ENCODE results near the gene SELENOS. TPM values are rescaled to one million over a fixed set of nuclear protein-coding genes. Genes with fewer than 3 reads are reported as not detected.

SELENOS gene
- total RNA-seq, 1 donor from 2014 or later, result 47.7 TPM

DNA sequence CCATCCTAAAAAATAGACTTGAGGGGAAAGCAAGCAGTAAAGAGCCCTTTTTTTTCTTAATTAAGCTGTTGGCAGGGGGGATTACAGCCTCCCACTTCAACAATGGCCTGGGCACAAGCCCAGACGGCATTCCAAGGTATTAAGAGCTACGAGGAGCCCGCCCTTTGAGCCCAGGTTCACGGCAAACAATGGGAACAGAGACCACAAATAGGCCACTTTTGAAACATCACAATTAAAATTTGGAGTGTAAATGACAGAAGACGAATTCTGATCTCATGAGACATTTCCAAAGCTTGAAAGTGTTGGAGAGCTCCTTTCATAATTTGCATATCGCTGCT, 34.3 kb downstream of the SELENOS start:
- TF ChIP-seq, protein P1, sequence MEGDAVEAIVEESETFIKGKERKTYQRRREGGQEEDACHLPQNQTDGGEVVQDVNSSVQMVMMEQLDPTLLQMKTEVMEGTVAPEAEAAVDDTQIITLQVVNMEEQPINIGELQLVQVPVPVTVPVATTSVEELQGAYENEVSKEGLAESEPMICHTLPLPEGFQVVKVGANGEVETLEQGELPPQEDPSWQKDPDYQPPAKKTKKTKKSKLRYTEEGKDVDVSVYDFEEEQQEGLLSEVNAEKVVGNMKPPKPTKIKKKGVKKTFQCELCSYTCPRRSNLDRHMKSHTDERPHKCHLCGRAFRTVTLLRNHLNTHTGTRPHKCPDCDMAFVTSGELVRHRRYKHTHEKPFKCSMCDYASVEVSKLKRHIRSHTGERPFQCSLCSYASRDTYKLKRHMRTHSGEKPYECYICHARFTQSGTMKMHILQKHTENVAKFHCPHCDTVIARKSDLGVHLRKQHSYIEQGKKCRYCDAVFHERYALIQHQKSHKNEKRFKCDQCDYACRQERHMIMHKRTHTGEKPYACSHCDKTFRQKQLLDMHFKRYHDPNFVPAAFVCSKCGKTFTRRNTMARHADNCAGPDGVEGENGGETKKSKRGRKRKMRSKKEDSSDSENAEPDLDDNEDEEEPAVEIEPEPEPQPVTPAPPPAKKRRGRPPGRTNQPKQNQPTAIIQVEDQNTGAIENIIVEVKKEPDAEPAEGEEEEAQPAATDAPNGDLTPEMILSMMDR (conservative IDR thresholded peaks at IDR 0.05; ENCODE audit: low read depth, low read length), result no peak
- H3K4me3 ChIP-seq (ENCODE audit: low read depth, low read length), result no peak overlapping the region
- DNase-seq (ENCODE audit: low read depth), result no peak

DNA sequence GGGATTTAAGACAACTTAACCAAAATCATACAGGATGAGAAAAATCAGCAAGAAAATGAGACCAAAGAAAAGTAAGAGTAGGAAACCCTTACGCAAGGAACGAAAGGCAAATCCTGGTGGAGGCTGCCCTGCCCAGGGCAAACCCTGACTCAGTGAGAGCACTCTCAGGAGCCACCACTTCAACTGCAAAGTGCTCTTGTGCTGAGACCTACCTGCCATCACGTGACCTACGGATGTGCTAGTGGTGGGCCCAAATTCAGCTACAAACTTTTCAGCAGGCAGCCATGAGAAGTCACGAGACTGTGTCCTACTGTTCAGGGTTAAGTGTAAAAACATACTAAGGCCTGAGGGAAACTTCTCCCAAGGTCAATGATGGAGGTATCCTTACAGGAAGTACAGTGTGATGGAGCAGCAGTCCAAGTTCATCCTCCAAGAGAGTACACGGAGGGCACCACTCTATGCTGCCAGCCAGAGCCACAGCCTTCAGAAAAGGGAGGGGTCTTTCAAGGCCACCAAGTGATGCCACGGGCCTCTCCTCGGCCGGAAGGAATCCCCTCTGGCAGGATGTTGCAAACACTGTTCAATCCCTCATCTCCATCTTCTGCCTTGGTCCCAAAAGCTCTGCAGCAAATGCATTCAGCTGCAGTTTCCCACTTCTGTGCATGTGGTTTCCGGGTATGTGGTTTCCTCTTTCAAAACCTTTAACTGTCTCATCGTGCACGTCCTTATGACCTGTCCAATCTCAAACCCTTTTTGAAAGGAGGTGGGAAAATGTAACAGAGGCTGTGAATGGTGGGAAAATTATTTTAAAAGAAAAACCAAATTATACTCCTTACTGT, 34.9 kb downstream of the SELENOS start:
- no peak overlapping the region for H3K4me3 ChIP-seq (ENCODE audit: low read depth, low read length)
- TF ChIP-seq, protein P1 (conservative IDR thresholded peaks at IDR 0.05; ENCODE audit: low read depth, low read length), result no peak
- no peak for DNase-seq (ENCODE audit: low read depth)

DNA sequence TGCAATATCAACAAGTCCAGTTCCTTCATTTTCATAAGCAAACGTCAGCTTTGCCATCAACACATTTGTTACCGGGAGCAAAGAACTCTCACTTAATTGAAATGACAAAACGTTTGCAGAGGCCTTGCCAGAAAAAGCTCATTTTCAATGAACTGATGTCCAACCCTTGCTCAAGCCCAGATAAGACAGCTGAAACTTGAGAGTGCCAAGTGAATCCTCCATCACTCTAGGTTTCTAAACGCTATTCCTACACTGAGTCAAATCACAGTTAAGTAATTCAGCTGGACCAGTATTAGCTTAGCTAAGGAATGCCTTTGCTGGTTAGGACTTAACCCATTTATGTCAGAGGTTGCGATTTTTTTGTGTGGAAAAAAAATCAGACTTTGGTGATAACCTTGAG, 36.9 kb downstream of the SELENOS start:
- DNase-seq (ENCODE audit: low read depth), result no peak
- TF ChIP-seq, protein P1 (conservative IDR thresholded peaks at IDR 0.05; ENCODE audit: low read depth, low read length), result no peak
- H3K4me3 ChIP-seq (ENCODE audit: low read depth, low read length), result no peak overlapping the region

- H3K4me3 ChIP-seq (ENCODE audit: low read depth, low read length), result no peak overlapping the region
- DNase-seq (ENCODE audit: low read depth), result no peak
- TF ChIP-seq, protein P1 (conservative IDR thresholded peaks at IDR 0.05; ENCODE audit: low read depth, low read length), result no peak
Observed at GRCh38 chr15:101239724-101240136, 37.6 kb downstream of the SELENOS start.

GRCh38 chr15:101237251-101237650, 40.0 kb downstream of the SELENOS start:
- DNase-seq (ENCODE audit: low read depth), result no peak
- TF ChIP-seq, protein P1 (conservative IDR thresholded peaks at IDR 0.05; ENCODE audit: low read depth, low read length), result no peak
- H3K4me3 ChIP-seq (ENCODE audit: low read depth, low read length), result no peak overlapping the region

DNA sequence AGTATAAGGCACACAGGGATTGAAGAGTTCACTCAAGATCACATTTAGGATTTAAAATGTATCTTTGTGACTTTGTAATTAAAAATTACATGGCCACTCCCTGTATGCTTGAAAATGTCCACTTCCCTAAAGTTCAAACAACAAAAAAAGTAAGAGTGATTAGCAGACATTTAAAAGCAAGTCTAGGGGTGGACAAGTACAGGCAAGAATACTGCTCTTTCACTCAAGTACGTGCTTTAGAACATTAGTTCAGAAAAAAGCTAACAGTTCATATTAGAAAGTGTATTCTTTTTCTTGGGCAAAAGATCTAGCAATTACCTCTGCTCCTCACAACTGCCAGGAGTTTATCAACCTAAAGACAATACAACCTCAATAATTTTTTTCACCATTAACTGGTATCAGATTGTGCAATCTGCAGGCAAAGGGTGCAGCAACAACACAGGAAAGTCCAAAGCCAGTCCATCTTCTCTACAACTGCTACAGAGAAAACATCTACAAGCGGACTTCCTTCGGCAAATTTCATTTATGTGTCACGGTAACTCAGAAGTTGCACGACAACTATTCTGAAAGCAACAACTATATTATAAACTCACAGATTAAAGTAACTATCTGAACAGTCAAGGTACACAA, 43.5 kb downstream of the SELENOS start:
- no peak for DNase-seq (ENCODE audit: low read depth)
- no peak overlapping the region for H3K4me3 ChIP-seq (ENCODE audit: low read depth, low read length)
- TF ChIP-seq, protein P1 (conservative IDR thresholded peaks at IDR 0.05; ENCODE audit: low read depth, low read length), result no peak

All from epithelial cell of proximal tubule (primary cell).